Kidney (tissue), 14 donors: Measurements from ENCODE around the gene CIART. TPM values are rescaled to one million over a fixed set of nuclear protein-coding genes. Genes with fewer than 3 reads are reported as not detected.

Source experiments
- DNase-seq, 5 donors: peaks; one replicate each; pipeline ENCODE4 v3.0.0-alpha.2; 2013 to 2020
- FAIRE-seq: peaks from 2 replicates; lab custom pipeline; 2012; peaks lifted over from hg19 to GRCh38; lab: Jason Lieb, UNC
- H3K27ac ChIP-seq, 2 donors: one replicate each; pipeline ENCODE4 v1.7.0; 2013; ENCODE audit warnings: low read depth in 2 of 2, low read length in 2 of 2, inconsistent platforms in 1 of 2
- H3K27me3 ChIP-seq: one replicate; pipeline ENCODE4 v1.7.1; 2013; ENCODE audit warnings: low read length, inconsistent platforms; ENCODE audit not compliant: control insufficient read depth, insufficient read depth
- H3K36me3 ChIP-seq, 3 donors: one replicate each; pipeline versions ENCODE4 v1.7.0 to v1.7.1; 2013; ENCODE audit warnings: low read length in 3 of 3, control low read depth in 1 of 3, inconsistent platforms in 1 of 3; ENCODE audit not compliant: insufficient read depth in 3 of 3, control insufficient read depth in 2 of 3
- H3K4me1 ChIP-seq, 3 donors: one replicate each; pipeline versions ENCODE4 v1.7.0 to v1.7.1; 2013; ENCODE audit warnings: low read length in 3 of 3, inconsistent platforms in 1 of 3, low read depth in 1 of 3; ENCODE audit not compliant: control insufficient read depth in 2 of 3, insufficient read depth in 2 of 3
- H3K4me3 ChIP-seq, 3 donors: one replicate each; pipeline versions ENCODE4 v1.7.0 to v1.8.1; 2013; ENCODE audit warnings: low read length in 3 of 3, control low read depth in 1 of 3, inconsistent platforms in 1 of 3
- H3K9ac ChIP-seq, 3 donors: one replicate each; pipeline versions ENCODE4 v1.7.0 to v1.7.1; 2013; ENCODE audit warnings: low read length in 3 of 3, control low read depth in 1 of 3, inconsistent platforms in 1 of 3
- H3K9me3 ChIP-seq, 3 donors: one replicate each; pipeline versions ENCODE4 v1.7.0 to v1.7.1; 2013; ENCODE audit warnings: low read length in 3 of 3, control low read depth in 1 of 3, inconsistent platforms in 1 of 3; ENCODE audit not compliant: control insufficient read depth in 2 of 3, insufficient read depth in 1 of 3
- CTCF ChIP-seq: IDR thresholded peaks from 3 replicates; pipeline ENCODE4 v1.5.1; 2012; ENCODE audit warnings: mild to moderate bottlenecking, moderate library complexity, borderline replicate concordance; ENCODE audit not compliant: insufficient read depth; ENCODE audit errors: extremely low read depth
- intact Hi-C: fragments of 100-400 bp; cut with DNase I; formaldehyde crosslinking; loops from one replicate; pipeline ENCODE4 v1.11.1; 2022
- polyA plus RNA-seq: library from polyadenylated mRNA; stranded (reverse); fragments of 350-450 nt; fragmentation: Illumina TruSeq; extraction: RNeasy Lipid Tissue Mini Kit (QIAGEN cat#74804); gene quantifications from one replicate; pipeline ENCODE4 v1.2.3, GENCODE V29; 2014; ENCODE audit warnings: low read depth, low replicate concordance; ENCODE audit not compliant: insufficient read depth
- total RNA-seq: library from RNA; stranded (reverse); fragmentation: NEBNext Ultra II Directional; extraction: Animal tissue kit (Norgen Biotek cat#: 25700); gene quantifications from one replicate; pipeline ENCODE4 v1.2.1, GENCODE V29; 2021
- donor health status: control.
- donor health status: control.
- donor health status: control.
- donor health status: control.
- donor health status: control.
- donor health status: DM: yes; HTN: yes; CAD: no.
- donor health status: Normal renal cell carcinoma (clear cell type).

CIART gene
- total and polyA plus RNA-seq, 2 donors from 2014 or later, result 8.8 to 9.1 TPM

DNA sequence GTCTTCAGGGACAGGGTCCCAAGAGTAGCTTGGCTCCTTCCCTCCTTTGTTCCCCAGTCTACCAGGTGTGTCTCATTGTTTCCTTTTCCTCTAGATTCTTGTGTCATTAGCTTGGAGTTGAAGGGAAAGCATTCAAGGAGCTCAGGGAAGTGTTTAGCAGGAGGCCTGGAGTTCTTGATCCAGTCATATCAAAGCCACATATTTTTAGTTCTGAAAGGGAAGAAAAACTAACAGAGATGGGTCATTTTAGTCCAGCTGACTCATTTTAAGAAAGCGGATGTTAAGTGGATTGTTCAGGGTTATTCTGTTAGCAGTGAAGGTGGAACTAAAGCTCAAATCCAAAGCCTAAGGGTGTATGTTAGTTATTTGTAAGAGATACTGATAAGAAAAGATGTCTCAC, 9.0 kb upstream of the CIART start:
- FAIRE-seq, result no peak

DNA sequence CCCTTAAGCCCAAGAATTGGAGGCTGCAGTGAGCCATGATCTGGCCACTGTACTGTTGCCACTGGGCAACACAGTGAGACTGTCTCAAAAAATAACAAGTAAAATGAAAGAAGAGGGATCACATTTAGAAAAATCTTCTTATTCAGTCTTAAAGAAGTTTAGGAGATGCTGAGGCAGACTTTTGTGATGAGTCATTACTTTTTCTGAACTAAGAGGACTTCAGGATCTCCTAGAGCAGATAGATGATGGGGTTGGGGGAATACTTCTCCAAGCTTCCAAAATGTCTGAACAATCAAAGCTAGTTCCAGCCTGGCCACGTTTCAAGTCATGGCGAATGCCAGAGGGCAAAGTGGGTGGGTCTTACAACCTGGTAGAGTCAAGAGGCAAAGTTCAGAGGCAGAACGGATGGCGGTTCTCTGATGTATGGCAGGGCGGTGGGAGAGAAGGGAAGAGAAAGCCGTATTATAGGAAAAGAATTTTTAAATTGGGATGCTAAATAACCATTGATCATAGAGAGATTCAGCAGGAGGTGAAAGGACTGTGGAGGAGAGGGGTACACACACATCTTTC, 2.1 kb upstream of the CIART start:
- Histone ChIP-seq H3K4me1 (peaks cover 0 to 22% (median 15%) of the 10 kb centered on the region in 3 donors), H3K27ac (no peak overlapping the region), H3K9me3 (no peaks in the 10 kb centered on the region), H3K9ac (peak overlapping the region in 1 of 3 donors; percentile 87), H3K27me3 (no peaks in the 10 kb centered on the region), H3K36me3 (no peaks in the 10 kb centered on the region), H3K4me3 (no peak overlapping the region)
- DNase-seq (peak in 1 of 5 donors; percentile 33), FAIRE-seq (no peak)
- intact Hi-C loops, result no loop called here
- TF ChIP-seq CTCF, result no peak

More for the DNA sequence above, 9.0 kb upstream of the CIART start:
- H3K4me3 ChIP-seq, result peak overlapping the region; percentile 28 to 68 (median 57)
- no peak overlapping the region for H3K27ac ChIP-seq
- no peaks in the 10 kb centered on the region for H3K27me3 ChIP-seq
- H3K9me3 ChIP-seq, result no peaks in the 10 kb centered on the region
- peak overlapping the region in 2 of 3 donors; percentile 19 to 21 for H3K9ac ChIP-seq
- peaks cover 0 to 5% (median 0%) of the 10 kb centered on the region in 3 donors for H3K4me1 ChIP-seq
- no peaks in the 10 kb centered on the region for H3K36me3 ChIP-seq
- intact Hi-C loops, result no loop called here
- no peak for TF ChIP-seq CTCF
- DNase-seq, result no peak

- Histone ChIP-seq H3K27ac (peak overlapping the region; percentile 90 to 92), H3K27me3 (no peaks in the 10 kb centered on the region), H3K4me3 (peak overlapping the region; percentile 45 to 93 (median 92)), H3K9ac (peak overlapping the region; percentile 1 to 89 (median 87)), H3K36me3 (peaks cover 0 to 1% (median under 1%) of the 10 kb centered on the region in 3 donors), H3K9me3 (no peaks in the 10 kb centered on the region), H3K4me1 (peaks cover 0 to 22% (median 15%) of the 10 kb centered on the region in 3 donors)
- intact Hi-C loops, result no loop called here
- FAIRE-seq (no peak), DNase-seq (peak in 4 of 5 donors; percentile 78 to 88 (median 82))
- TF ChIP-seq CTCF, result peak; percentile 68
Measured at GRCh38 chr1:150281221-150281757, 1.1 kb upstream of the CIART start.
